ENCODE data around the gene N4BP2L1.

N4BP2L1 gene

GRCh38 chr13:32427852-32428580 lies at the start of gene N4BP2L1:
Gene N4BP2L1, minus strand, starts transcription at chr13:32428130. Its CDS starts 48 bp downstream, at chr13:32428082.
- H3K9me3 ChIP-seq (ENCODE audit: insufficient read depth, low read length): no peaks in the 10 kb centered on the region
- peak within 1 kb of the TSS; percentile 81 for H3K27ac ChIP-seq (ENCODE audit: low read length)
- H3K4me2 ChIP-seq (ENCODE audit: low read length): peak within 1 kb of the TSS; percentile 91
- H3K79me2 ChIP-seq (ENCODE audit: low read length): peaks cover 45% of the 10 kb centered on the region
- H2AFZ ChIP-seq (ENCODE audit: low read depth, low read length): peak within 1 kb of the TSS; percentile 84
- H3K36me3 ChIP-seq (replicated peaks; ENCODE audit: low read depth, low read length): peaks cover 20% of the 10 kb centered on the region
- no peaks in the 10 kb centered on the region for H3K27me3 ChIP-seq (ENCODE audit: low read depth, low read length)
- peaks cover 29% of the 10 kb centered on the region for H3K4me1 ChIP-seq (ENCODE audit: low read length)
- peaks cover 11% of the 10 kb centered on the region; the same call in 1 of the 2 replicates for H4K20me1 ChIP-seq (ENCODE audit: insufficient read depth, low read length)
- TF ChIP-seq EZH2phosphoT487 (IDR thresholded peaks at IDR 0.05; ENCODE audit: low read depth): no peak
- TF ChIP-seq, protein P1, sequence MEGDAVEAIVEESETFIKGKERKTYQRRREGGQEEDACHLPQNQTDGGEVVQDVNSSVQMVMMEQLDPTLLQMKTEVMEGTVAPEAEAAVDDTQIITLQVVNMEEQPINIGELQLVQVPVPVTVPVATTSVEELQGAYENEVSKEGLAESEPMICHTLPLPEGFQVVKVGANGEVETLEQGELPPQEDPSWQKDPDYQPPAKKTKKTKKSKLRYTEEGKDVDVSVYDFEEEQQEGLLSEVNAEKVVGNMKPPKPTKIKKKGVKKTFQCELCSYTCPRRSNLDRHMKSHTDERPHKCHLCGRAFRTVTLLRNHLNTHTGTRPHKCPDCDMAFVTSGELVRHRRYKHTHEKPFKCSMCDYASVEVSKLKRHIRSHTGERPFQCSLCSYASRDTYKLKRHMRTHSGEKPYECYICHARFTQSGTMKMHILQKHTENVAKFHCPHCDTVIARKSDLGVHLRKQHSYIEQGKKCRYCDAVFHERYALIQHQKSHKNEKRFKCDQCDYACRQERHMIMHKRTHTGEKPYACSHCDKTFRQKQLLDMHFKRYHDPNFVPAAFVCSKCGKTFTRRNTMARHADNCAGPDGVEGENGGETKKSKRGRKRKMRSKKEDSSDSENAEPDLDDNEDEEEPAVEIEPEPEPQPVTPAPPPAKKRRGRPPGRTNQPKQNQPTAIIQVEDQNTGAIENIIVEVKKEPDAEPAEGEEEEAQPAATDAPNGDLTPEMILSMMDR (IDR thresholded peaks at IDR 0.05; ENCODE audit: low read depth, low read length): no peak
- peak within 1 kb of the TSS; percentile 89 for H3K4me3 ChIP-seq (ENCODE audit: low read length)
- peak within 1 kb of the TSS; percentile 81 for H3K9ac ChIP-seq (ENCODE audit: low read length)

DNA sequence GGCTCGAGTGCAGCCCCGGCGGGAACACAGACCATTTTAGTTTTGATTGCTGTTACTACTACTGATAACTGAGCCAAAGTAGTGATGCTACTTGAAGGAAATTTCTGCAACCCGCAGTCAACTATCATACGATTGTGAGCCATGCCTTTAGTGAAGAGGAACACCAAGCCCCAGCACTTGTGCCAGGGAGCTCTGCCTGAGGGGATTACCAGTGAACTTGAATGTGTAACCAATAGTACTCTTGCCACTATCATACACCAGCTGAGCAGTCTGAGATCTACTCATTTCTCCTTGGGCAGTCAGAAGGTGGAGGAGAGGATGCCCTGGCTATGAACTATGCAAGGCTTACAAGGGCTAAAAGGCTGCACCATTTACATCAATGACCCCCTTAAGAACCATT lies 49.0 kb upstream of the N4BP2L1 start:
- H3K9ac ChIP-seq (ENCODE audit: low read length): no peak overlapping the region
- no peak for TF ChIP-seq EZH2phosphoT487 (IDR thresholded peaks at IDR 0.05; ENCODE audit: low read depth)
- TF ChIP-seq, protein P1 (IDR thresholded peaks at IDR 0.05; ENCODE audit: low read depth, low read length): no peak
- H3K27ac ChIP-seq (ENCODE audit: low read length): no peak overlapping the region
- H3K4me3 ChIP-seq (ENCODE audit: low read length): no peak overlapping the region
- no peaks in the 10 kb centered on the region for H3K79me2 ChIP-seq (ENCODE audit: low read length)
- no peak overlapping the region for H3K4me2 ChIP-seq (ENCODE audit: low read length)
- H3K9me3 ChIP-seq (ENCODE audit: insufficient read depth, low read length): no peaks in the 10 kb centered on the region
- H3K27me3 ChIP-seq (ENCODE audit: low read depth, low read length): no peaks in the 10 kb centered on the region
- H2AFZ ChIP-seq (ENCODE audit: low read depth, low read length): no peak overlapping the region
- no peaks in the 10 kb centered on the region for H4K20me1 ChIP-seq (ENCODE audit: insufficient read depth, low read length)
- H3K36me3 ChIP-seq (replicated peaks; ENCODE audit: low read depth, low read length): no peaks in the 10 kb centered on the region
- H3K4me1 ChIP-seq (ENCODE audit: low read length): peaks cover 8% of the 10 kb centered on the region

DNA sequence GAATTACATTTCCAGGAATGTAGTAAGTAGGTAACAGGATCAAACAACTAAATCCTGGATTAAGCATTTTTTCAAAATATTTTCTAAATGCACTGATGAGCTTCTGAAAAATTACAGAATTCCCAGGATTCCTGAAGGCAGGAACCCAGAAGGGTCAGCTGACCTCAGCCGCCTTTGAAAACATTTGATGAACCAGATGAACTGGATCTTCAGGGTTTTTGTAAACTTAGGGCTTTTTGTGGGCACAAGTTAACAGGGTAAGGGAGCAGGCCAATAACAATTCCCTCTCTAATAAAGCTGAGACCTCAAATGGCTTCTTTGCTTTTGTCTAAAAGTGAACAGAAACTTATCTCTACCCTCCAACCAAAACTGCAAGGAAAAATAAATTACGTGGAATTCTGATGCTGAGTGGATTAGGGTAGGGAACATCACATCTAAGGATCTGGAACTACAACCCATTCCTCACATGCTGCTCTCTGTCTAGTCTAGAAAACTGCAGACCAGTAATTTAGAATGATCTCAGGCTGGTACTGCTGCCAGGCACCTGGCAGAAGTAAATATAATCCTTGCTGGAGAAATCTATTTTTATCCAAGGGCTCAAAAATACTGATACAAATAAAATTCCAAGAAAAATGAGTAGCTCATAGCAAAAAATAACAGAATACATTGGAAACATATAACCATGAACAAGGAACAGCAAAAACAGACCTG lies 48.2 kb upstream of the N4BP2L1 start:
- no peaks in the 10 kb centered on the region for H3K9me3 ChIP-seq (ENCODE audit: insufficient read depth, low read length)
- no peak overlapping the region for H3K9ac ChIP-seq (ENCODE audit: low read length)
- no peak overlapping the region for H3K27ac ChIP-seq (ENCODE audit: low read length)
- H4K20me1 ChIP-seq (ENCODE audit: insufficient read depth, low read length): no peaks in the 10 kb centered on the region
- H3K27me3 ChIP-seq (ENCODE audit: low read depth, low read length): no peaks in the 10 kb centered on the region
- H3K79me2 ChIP-seq (ENCODE audit: low read length): no peaks in the 10 kb centered on the region
- no peak overlapping the region for H3K4me3 ChIP-seq (ENCODE audit: low read length)
- no peaks in the 10 kb centered on the region for H3K36me3 ChIP-seq (replicated peaks; ENCODE audit: low read depth, low read length)
- no peak overlapping the region for H2AFZ ChIP-seq (ENCODE audit: low read depth, low read length)
- H3K4me1 ChIP-seq (ENCODE audit: low read length): peaks cover 15% of the 10 kb centered on the region
- no peak overlapping the region for H3K4me2 ChIP-seq (ENCODE audit: low read length)
- no peak for TF ChIP-seq EZH2phosphoT487 (IDR thresholded peaks at IDR 0.05; ENCODE audit: low read depth)
- TF ChIP-seq, protein P1 (IDR thresholded peaks at IDR 0.05; ENCODE audit: low read depth, low read length): no peak
